HG02870 (cell line): ENCODE measurements around the gene PTPRC.

Experiments used
- ATAC-seq: cut with Tn5 transposase; IDR thresholded peaks from one replicate; pipeline ENCODE4 v1.9.1; 2021; ENCODE audit warnings: mild to moderate bottlenecking, moderate library complexity; ENCODE audit not compliant: unreplicated experiment

Gene PTPRC

DNA sequence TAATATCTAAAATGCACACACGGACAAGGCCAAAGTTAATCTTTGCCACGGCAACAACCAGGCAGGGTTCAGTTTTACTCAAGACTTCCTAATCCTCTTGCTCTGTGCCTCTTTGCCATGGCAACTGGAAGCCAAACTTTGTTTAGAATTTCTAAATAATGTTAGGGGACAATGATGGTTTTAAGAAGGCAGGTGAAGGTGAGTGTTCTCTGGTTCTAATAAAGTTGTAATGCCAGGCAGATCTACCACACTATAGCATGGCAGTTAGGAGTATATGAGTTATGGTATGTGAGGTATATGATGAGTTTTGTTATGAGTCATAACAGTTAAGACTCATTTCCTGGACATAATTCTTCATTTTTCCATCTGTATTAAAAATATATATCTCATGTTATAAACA is 2.7 kb downstream of the PTPRC start:
- ATAC-seq = peak; percentile 38

DNA sequence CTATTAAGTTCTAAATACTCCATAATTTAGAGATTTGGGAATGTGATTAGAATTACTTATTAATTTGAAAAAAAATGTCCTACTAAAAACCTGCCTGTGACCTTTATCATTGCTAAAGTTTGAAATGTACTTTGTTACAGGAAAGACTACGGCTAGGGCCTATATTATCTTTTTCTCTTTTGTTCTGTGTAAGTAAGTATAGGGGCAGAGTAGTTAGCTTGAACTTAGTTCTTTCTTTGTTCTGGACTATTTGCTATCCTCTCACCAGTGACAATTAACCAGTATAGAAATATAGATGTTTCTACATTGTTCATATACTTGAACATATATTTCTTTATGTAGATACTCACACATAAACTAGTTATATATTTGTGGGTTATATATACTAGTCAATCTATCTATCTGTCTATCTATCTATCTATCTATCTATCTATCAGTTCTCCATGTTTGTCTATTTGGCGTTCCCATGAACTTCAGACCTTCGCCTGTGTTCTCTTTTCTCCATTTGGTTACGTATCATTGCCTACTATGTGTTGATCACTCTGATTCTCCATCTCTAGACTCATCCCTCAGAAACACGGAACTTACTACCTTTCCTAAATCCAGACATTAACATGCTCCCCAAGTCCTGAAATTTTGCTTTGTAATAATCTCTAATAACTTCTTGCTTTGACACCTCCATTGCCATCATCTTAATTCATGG is 3.3 kb downstream of the PTPRC start:
- ATAC-seq = no peak

GRCh38 chr1:198642983-198643382 is 4.1 kb downstream of the PTPRC start:
- no peak for ATAC-seq

DNA sequence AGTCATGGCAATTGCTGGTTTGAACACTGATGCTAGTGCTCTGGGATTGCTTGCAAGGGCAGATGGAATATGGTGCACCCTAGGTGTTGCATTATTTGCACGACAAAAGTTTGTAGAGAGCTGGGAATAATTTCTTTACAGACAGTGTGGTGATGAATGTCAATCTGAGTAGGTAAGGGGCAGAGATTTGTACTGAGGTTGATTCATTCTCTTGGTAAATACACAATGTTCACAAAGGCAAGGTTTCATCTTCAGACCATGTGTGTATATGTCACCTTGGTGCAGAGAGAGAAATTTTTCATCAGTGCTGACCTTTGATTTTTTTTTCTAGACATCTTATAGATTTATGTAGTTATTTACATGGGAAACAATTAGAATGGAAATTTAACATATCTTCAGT is 5.0 kb downstream of the PTPRC start:
- no peak for ATAC-seq

DNA sequence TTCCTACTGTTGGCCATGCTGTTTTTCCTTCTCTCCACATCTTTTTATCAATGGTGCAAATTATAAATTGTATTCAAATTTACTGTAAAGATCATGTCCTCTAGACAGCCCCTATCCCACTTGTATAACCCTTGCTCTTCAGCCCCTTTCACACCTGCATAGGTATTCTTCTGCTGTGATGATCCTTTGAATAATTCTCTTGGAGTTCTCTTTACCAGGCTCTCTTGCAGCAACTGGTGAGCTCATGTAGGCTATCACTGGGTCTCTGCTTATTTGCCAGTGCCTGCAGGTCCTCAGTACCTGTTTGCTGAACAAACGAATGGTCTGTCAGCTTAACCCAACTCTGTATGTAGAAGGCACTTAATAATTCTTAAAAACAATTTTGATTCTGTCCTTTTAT is 8.2 kb downstream of the PTPRC start:
- ATAC-seq = no peak

GRCh38 chr1:198648592-198648991 is 9.8 kb downstream of the PTPRC start:
- no peak for ATAC-seq

DNA sequence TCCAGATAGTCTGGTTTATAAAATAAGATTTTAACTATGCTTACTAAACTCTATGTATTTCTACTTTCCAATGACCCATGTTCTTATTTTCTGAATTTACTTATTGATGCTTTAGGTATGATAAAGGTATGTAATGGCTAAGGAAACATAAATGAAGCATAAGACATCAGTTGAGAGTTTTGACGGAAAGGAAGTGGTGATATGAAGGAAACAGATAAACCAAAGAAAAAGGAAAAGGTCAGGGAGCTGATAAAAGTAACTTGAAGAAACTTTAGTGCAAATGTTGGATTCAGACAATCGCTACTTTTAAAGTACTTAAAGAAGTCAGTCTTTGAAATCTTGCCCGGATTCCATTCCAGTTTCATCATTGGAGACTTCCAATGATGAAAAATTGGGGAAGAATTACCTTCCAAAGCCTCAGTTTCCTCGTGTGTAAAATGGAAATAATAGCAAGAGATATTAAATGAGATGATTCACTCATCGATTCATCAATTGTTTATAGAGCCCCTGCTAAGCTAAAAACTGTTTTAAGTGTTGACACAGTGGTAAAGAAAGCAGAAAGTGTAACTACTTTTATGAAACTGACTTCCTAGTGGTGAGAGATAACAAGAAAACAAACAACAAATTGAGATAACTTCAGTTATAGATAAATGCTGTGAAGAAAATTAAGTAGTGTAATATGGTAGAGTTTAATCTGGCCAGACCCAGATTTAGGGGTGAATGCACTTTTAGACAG is 10.6 kb downstream of the PTPRC start:
- ATAC-seq = peak; percentile 21

DNA sequence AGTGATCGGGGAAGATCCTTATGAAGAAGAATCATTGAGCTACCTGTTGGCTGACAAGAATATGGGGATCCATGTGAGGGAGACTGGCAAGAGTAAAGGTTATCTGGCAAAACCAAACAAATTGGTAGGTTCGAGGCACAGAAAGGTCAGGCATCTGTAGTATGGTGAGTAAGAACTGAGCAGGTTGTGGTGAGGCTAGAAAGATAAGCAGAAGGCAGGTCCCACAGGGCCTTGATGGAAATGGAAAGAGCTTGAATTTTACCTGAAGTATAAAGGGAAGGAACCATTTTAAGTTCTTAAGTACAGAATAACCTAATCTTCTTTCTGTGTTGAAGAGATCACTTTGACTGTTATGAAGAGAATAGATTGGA is 11.1 kb downstream of the PTPRC start:
- ATAC-seq = peak; percentile 56

- no peak for ATAC-seq
These were observed 11.7 kb downstream of the PTPRC start for GRCh38 chr1:198650506-198650905.

DNA sequence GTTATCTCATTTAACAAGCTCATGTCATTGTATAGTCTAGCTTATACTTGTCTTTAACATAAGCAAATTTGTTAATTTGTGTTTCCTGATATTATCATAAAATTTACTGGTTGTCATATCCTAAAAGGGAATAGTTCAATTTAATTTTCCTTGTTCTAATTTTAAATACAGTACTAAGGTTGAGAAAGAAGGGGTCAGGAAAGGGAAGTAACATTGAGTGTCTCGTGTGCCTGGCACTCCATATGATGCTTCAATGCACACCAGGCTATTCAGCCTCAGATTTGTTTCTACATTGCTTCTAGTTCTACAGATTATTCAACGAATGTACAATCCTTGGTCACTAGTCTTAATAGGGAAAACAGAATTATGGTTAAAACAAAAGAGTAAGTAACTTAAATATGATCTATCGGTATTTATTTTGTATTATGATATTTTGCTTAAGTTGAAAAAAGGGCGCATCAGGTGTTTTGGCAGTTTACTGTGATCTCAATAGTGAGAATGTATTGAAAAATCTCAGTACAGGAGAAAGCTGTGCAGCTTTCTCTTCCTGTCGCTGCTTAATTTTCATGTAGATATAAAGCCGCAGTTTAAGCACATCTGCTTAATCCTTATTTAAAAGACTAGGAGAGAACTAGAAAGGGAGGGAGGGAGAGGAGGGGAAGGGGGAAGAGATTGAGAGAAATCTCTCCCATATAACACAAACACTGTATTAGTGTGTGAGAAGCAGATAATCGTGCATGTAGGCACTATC is 13.0 kb downstream of the PTPRC start:
- ATAC-seq = peak; percentile 41

DNA sequence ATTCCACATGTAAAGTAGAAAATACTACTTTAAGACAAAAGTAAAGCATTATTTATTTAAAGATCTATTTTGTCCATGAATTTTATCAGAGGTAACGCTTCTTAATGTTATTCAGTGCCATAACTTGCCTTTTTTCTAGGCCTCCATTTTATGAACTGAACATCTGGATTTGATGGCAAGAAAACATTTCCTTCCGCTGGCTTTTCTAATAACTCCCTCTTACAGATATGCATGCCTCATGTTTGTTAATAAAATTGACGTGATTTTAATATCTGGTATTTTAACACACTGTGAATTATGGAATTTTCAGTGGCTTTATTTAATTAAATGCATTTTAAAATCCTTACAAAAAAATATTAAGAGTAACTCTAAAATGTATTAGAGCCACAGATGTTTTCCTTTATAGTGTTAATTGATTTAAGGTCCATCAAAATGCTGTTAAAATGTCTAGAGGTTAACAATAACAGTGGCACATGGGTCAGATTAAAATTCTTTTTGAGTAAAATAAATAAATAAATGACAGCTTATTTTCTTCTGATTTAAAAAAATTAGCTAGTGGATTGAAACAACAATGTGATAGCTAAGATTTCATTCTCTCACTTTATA is 15.1 kb downstream of the PTPRC start:
- no peak for ATAC-seq

DNA sequence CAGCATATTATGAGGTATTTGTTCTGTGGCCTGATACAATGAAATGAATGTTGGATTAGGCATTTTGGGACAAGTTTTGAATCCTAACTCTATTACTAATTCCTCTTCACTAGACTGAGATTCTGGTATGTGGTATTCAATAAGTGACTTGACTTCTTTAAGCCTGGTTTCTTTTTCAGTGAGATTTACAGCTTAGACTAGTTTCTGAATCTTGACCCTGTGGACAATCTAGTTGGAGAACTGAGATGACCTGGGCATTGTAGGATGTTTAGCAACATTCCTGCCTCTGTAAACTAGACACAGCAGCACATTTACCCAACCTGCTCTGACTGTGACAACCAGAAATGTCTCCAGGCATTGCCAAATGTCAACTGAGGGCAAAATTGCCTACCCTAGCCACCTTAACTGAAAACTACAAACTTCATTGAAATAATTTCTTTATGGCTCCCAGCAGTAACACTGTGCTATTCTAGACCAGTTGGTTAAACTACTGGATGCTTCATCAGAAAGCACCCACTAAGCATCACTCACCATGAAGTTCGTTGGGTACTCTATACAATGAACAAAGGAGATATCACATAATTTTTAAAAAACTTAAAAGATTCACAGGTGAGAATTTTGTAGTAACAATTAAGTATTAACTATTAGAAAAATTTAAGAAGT is 16.8 kb downstream of the PTPRC start:
- ATAC-seq = no peak

GRCh38 chr1:198656500-198656932 is 17.7 kb downstream of the PTPRC start:
- ATAC-seq = no peak

DNA sequence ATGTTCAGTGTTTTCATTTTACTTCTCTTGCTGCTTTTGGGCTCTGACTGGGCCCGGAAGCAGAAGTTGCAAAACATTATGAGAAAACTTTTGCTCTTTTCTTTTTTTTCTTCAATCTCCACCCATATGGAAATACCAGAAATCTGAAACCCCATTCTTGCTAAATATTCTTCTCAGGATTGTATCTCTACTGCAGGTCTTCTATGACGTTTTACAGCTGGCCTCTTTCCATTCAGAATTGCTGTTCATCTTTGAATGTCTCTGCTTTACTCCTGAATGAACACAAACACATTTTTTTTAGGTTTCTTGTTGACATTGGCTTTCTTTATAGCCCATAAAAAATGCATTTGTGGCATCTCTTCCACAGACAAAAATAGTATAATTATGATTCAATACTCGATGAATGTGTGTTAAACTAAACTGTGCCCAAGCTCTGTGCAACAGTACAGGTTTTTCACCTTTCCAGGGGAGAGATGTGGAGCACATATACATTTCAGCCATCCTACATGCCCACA is 18.8 kb downstream of the PTPRC start:
- peak; percentile 42 for ATAC-seq

GRCh38 chr1:198660341-198661261 is 21.8 kb downstream of the PTPRC start:
- ATAC-seq = peak; percentile 42

- no peak for ATAC-seq
These were observed 24.0 kb downstream of the PTPRC start for GRCh38 chr1:198662821-198663220.

DNA sequence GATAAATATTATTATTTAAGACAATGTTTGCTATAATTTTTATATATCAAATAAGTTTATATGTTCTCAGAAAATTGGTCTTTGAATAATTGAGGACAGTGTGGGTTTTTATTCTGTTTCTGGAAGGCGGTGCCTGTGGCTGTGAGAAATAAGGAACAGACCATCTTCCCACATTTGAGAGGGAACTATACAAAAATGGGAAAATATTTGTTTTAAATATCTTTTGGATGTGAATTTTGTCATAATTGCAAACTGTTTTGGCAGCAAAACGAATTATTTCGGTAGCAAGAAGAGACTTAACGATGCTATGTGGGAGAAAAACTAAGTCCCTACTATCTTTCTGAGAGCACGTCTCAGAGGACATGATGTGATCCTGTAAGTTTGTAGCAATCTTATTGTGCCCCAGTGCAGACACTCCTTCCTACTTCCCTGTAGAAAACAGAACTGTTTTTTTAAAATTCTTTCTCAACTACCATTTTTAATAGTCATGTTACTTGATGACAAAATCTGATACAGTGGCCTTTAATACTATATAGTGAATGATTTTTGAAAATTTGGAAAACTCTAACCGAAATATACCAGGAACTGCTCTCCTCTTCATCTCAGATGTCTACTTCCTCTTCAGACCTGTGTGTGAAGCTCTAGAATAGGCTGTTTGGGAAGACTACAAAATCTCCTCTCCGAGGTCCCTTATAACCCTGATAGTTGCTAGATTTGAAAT is 25.4 kb downstream of the PTPRC start:
- no peak for ATAC-seq

DNA sequence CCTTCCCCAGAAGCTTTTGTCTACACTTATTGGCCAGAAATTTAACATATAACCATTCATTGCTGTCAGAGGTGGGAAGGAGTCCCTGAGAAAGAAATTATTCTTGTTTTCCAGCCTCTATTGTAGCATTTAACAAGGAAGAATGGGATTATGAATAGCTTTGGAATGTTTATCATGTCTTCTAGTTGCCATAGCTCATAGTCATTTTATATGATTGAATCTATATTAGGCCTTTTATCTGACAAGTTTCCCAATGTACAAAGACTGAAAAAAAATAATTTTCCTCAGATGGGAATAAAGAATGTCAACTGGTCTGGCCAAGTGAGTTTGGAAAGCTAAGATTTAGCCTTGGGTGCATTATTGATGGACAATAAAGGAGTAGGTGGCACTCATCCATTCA is 28.3 kb downstream of the PTPRC start:
- no peak for ATAC-seq

DNA sequence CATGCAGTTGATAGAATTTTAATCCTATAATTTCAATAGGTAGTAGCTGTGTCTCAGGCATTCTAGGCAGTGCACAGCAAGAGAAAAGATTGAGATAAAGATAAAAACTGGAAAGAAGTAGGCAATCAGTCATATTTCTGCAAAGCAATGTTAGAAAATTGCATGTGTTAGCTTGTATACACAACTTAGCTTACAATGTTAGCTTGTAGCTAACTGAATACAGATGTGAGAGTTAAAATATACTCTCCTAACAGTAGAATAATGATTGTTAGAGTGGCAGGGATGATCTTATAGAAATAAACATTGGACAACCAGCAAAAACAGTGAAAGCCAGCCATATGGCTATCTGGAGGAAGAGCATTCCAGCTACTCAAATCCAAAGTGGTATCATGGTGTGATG is 29.0 kb downstream of the PTPRC start:
- ATAC-seq = no peak
